ENCODE data around the gene TTC21B.

DNA sequence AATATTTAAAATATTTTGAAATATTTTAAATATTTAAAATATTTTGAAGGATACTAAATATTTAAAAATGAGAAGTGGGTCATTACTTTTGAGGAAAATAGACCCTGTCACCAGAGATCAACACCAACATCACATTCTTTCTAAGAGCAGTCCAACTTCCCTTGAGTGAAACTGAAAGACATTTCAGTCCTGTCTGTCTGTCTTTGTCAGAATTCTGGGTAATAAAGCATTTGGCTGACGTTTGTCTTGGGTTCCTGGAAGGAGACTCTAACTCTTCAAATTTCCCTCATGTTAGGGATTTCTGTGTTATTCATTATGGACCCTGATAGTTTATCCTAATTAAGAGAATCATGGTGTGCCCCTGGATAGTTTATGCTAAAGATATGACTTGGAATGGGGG is 32.8 kb downstream of the TTC21B start:
- TF ChIP-seq, protein P1, sequence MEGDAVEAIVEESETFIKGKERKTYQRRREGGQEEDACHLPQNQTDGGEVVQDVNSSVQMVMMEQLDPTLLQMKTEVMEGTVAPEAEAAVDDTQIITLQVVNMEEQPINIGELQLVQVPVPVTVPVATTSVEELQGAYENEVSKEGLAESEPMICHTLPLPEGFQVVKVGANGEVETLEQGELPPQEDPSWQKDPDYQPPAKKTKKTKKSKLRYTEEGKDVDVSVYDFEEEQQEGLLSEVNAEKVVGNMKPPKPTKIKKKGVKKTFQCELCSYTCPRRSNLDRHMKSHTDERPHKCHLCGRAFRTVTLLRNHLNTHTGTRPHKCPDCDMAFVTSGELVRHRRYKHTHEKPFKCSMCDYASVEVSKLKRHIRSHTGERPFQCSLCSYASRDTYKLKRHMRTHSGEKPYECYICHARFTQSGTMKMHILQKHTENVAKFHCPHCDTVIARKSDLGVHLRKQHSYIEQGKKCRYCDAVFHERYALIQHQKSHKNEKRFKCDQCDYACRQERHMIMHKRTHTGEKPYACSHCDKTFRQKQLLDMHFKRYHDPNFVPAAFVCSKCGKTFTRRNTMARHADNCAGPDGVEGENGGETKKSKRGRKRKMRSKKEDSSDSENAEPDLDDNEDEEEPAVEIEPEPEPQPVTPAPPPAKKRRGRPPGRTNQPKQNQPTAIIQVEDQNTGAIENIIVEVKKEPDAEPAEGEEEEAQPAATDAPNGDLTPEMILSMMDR (IDR thresholded peaks at IDR 0.05; ENCODE audit: insufficient read depth, low read length), result no peak
- TF ChIP-seq POLR2AphosphoS5 (IDR thresholded peaks at IDR 0.05; ENCODE audit: low read depth), result no peak
- TF ChIP-seq, protein P2, sequence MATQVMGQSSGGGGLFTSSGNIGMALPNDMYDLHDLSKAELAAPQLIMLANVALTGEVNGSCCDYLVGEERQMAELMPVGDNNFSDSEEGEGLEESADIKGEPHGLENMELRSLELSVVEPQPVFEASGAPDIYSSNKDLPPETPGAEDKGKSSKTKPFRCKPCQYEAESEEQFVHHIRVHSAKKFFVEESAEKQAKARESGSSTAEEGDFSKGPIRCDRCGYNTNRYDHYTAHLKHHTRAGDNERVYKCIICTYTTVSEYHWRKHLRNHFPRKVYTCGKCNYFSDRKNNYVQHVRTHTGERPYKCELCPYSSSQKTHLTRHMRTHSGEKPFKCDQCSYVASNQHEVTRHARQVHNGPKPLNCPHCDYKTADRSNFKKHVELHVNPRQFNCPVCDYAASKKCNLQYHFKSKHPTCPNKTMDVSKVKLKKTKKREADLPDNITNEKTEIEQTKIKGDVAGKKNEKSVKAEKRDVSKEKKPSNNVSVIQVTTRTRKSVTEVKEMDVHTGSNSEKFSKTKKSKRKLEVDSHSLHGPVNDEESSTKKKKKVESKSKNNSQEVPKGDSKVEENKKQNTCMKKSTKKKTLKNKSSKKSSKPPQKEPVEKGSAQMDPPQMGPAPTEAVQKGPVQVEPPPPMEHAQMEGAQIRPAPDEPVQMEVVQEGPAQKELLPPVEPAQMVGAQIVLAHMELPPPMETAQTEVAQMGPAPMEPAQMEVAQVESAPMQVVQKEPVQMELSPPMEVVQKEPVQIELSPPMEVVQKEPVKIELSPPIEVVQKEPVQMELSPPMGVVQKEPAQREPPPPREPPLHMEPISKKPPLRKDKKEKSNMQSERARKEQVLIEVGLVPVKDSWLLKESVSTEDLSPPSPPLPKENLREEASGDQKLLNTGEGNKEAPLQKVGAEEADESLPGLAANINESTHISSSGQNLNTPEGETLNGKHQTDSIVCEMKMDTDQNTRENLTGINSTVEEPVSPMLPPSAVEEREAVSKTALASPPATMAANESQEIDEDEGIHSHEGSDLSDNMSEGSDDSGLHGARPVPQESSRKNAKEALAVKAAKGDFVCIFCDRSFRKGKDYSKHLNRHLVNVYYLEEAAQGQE (IDR thresholded peaks at IDR 0.05; ENCODE audit: insufficient replicate concordance, low read depth), result no peak

Data from HL-60 (cell line).